ENCODE results near the gene TFG.

DNA sequence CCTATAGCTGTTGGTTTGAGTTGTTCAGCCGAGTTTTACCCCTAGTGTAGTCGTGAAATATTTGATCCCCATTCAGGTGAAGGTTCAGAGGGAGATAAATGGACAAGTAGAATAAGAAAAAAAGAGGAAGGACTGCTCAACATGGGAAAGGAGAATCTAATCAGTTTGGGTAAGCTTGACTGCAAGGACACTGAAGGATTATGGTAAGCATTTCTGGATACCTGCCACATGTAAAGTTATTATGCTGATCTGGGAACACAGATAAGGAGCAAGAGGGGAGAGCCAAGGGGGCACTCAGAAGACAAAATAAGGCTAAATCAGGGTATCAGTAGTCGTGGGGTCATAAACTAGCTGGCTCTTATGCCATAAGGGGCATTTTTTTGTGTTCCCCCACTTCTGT lies 49.9 kb downstream of the TFG start:
- TF ChIP-seq, protein P1, sequence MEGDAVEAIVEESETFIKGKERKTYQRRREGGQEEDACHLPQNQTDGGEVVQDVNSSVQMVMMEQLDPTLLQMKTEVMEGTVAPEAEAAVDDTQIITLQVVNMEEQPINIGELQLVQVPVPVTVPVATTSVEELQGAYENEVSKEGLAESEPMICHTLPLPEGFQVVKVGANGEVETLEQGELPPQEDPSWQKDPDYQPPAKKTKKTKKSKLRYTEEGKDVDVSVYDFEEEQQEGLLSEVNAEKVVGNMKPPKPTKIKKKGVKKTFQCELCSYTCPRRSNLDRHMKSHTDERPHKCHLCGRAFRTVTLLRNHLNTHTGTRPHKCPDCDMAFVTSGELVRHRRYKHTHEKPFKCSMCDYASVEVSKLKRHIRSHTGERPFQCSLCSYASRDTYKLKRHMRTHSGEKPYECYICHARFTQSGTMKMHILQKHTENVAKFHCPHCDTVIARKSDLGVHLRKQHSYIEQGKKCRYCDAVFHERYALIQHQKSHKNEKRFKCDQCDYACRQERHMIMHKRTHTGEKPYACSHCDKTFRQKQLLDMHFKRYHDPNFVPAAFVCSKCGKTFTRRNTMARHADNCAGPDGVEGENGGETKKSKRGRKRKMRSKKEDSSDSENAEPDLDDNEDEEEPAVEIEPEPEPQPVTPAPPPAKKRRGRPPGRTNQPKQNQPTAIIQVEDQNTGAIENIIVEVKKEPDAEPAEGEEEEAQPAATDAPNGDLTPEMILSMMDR (conservative IDR thresholded peaks at IDR 0.05; ENCODE audit: low read depth in 2 of 2) = no peak
- no peak for TF ChIP-seq EZH2 (IDR thresholded peaks at IDR 0.05; ENCODE audit: low read depth, unreplicated experiment)
